OCI-LY3 (cell line): ENCODE measurements around the gene PPP6R3.

Experiments used
- EZH2phosphoT487 ChIP-seq: fragments of 200-600 bp; shearing (Covaris generic); IDR thresholded peaks from 2 replicates; pipeline ENCODE4 v1.6.1; 2018; ENCODE audit warnings: antibody characterized with exemption, mixed run types, low read depth
- TF ChIP-seq, protein P1 (sequence below): fragments of 200-600, 300-600 bp; sonication (generic); IDR thresholded peaks from 2 replicates; pipeline ENCODE4 v1.5.1; 2014; ENCODE audit warnings: antibody characterized with exemption, low read length, low read depth

DNA sequence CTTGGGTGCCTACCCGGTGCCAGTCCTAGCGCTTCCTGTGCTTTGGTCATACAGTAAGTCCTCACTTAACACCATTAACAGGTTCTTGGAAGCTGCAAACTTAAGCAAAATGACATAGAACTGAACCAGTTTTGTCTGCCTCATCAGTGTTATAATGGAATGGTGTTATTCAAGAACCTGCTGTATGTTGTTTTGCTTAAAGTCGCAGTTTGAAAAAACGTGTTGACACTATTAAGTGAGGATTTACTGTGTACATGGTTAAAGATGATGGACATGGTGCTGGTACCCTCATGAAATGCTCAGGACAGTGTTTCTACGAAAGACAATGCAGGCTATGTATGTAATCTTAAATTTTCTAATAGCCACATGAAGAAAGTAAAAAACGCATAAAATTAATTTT lies 41.3 kb downstream of the PPP6R3 start:
- TF ChIP-seq, protein P1, sequence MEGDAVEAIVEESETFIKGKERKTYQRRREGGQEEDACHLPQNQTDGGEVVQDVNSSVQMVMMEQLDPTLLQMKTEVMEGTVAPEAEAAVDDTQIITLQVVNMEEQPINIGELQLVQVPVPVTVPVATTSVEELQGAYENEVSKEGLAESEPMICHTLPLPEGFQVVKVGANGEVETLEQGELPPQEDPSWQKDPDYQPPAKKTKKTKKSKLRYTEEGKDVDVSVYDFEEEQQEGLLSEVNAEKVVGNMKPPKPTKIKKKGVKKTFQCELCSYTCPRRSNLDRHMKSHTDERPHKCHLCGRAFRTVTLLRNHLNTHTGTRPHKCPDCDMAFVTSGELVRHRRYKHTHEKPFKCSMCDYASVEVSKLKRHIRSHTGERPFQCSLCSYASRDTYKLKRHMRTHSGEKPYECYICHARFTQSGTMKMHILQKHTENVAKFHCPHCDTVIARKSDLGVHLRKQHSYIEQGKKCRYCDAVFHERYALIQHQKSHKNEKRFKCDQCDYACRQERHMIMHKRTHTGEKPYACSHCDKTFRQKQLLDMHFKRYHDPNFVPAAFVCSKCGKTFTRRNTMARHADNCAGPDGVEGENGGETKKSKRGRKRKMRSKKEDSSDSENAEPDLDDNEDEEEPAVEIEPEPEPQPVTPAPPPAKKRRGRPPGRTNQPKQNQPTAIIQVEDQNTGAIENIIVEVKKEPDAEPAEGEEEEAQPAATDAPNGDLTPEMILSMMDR: no peak
- no peak for TF ChIP-seq EZH2phosphoT487
